Neuronal stem cell (in vitro differentiated cells): ENCODE measurements around the gene AUTS2.

Experiments
- DNase-seq: peaks from one replicate; pipeline ENCODE4 v3.0.0-alpha.2; 2013; ENCODE audit warnings: low spot score
- H2AFZ ChIP-seq: one replicate; pipeline ENCODE4 v1.6.1; 2013; ENCODE audit warnings: mild to moderate bottlenecking, low read length, inconsistent platforms
- H2AK5ac ChIP-seq: 2 replicates; pipeline ENCODE4 v1.6.1; 2013; ENCODE audit warnings: low read depth, mild to moderate bottlenecking, inconsistent platforms, low read length, moderate library complexity, mixed read lengths
- H2BK120ac ChIP-seq: 2 replicates; pipeline ENCODE4 v1.6.1; 2013; ENCODE audit warnings: low read depth, mild to moderate bottlenecking, inconsistent platforms, low read length, moderate library complexity, mixed read lengths
- H2BK12ac ChIP-seq: one replicate; pipeline ENCODE4 v1.6.1; 2013; ENCODE audit warnings: low read length, inconsistent platforms
- H2BK15ac ChIP-seq: 2 replicates; pipeline ENCODE4 v1.6.1; 2013; ENCODE audit warnings: mild to moderate bottlenecking, low read length, inconsistent platforms, mixed read lengths
- H2BK5ac ChIP-seq: one replicate; pipeline ENCODE4 v1.6.1; 2013; ENCODE audit warnings: inconsistent platforms, mild to moderate bottlenecking, low read length, moderate library complexity
- H3K14ac ChIP-seq: one replicate; pipeline ENCODE4 v1.6.1; 2013; ENCODE audit warnings: low read length, inconsistent platforms
- H3K18ac ChIP-seq: 2 replicates; pipeline ENCODE4 v1.6.1; 2013; ENCODE audit warnings: low read length, inconsistent platforms
- H3K23ac ChIP-seq: 2 replicates; pipeline ENCODE4 v1.6.1; 2013; ENCODE audit warnings: low read depth, mild to moderate bottlenecking, mixed read lengths, low read length, inconsistent platforms; ENCODE audit not compliant: poor library complexity
- H3K27ac ChIP-seq: replicated peaks from 3 replicates; pipeline ENCODE4 v1.5.1; 2013; ENCODE audit warnings: low read length, inconsistent platforms
- H3K27me3 ChIP-seq, 3 experiments: 2 replicates each; pipeline ENCODE4 v1.6.1; 2013; ENCODE audit warnings: low read length in 3 of 3, mild to moderate bottlenecking in 2 of 3, inconsistent platforms in 1 of 3, low read depth in 1 of 3, mixed read lengths in 1 of 3, moderate library complexity in 1 of 3; ENCODE audit not compliant: control insufficient read depth in 3 of 3, insufficient read depth in 3 of 3
- H3K36me3 ChIP-seq, 2 donors: replicated peaks in 1 of 2; 2 replicates each; pipeline ENCODE4 v1.6.1; 2013; ENCODE audit warnings: low read length in 2 of 2; ENCODE audit not compliant: control insufficient read depth in 2 of 2, insufficient read depth in 2 of 2
- H3K4ac ChIP-seq: 2 replicates; pipeline ENCODE4 v1.6.1; 2013; ENCODE audit warnings: inconsistent platforms, mild to moderate bottlenecking, low read length, moderate library complexity
- H3K4me1 ChIP-seq, 2 donors: 1 replicate in 1 of 2; 2 replicates in 1 of 2; pipeline ENCODE4 v1.6.1; 2013; ENCODE audit warnings: low read length in 2 of 2, low read depth in 1 of 2; ENCODE audit not compliant: control insufficient read depth in 2 of 2, insufficient read depth in 1 of 2
- H3K4me2 ChIP-seq: one replicate; pipeline ENCODE4 v1.6.1; 2013; ENCODE audit warnings: mild to moderate bottlenecking, low read length, inconsistent platforms; ENCODE audit not compliant: insufficient read depth, poor library complexity, severe bottlenecking
- H3K4me3 ChIP-seq, 2 donors: 2 replicates each; pipeline ENCODE4 v1.5.1; 2013; ENCODE audit warnings: low read length in 2 of 2, mild to moderate bottlenecking in 2 of 2, inconsistent platforms in 1 of 2, moderate library complexity in 1 of 2
- H3K79me1 ChIP-seq: one replicate; pipeline ENCODE4 v1.6.1; 2013; ENCODE audit warnings: low read depth, mild to moderate bottlenecking, inconsistent platforms, low read length, moderate library complexity
- H3K9ac ChIP-seq: one replicate; pipeline ENCODE4 v1.6.1; 2013; ENCODE audit warnings: mild to moderate bottlenecking, low read depth, low read length, inconsistent platforms; ENCODE audit not compliant: poor library complexity
- H3K9me3 ChIP-seq, 2 donors: replicated peaks in 1 of 2; 2 replicates each; pipeline versions ENCODE3 to v1.6.1; 2013; ENCODE audit warnings: low read length in 2 of 2, mild to moderate bottlenecking in 2 of 2, inconsistent platforms in 1 of 2, low read depth in 1 of 2, mixed read lengths in 1 of 2, moderate library complexity in 1 of 2; ENCODE audit not compliant: control insufficient read depth in 2 of 2, insufficient read depth in 1 of 2
- H4K8ac ChIP-seq: one replicate; pipeline ENCODE4 v1.6.1; 2013; ENCODE audit warnings: low read depth, mild to moderate bottlenecking, inconsistent platforms, low read length, moderate library complexity
- H4K91ac ChIP-seq: one replicate; pipeline ENCODE4 v1.6.1; 2013; ENCODE audit warnings: low read length, low read depth, mild to moderate bottlenecking, inconsistent platforms; ENCODE audit not compliant: poor library complexity
- WGBS, 2 donors: extraction: QIAGEN DNeasy Blood & Tissue Kit; methylation state at CpG; one replicate each; pipeline ENCODE4 v1.1.7; 2013; ENCODE audit warnings: missing lambda C conversion rate in 2 of 2, mixed read lengths in 1 of 2; ENCODE audit not compliant: insufficient read length in 2 of 2, insufficient replicate concordance in 1 of 2; ENCODE audit errors: extremely low coverage in 2 of 2; 5-methylcytosine and 5-hydroxymethylcytosine counted together

AUTS2 gene

GRCh38 chr7:69801729-69802682 lies 203.7 kb downstream of the AUTS2 start:
- no peak overlapping the region for H2BK12ac ChIP-seq
- peaks cover 0 to 7% of the 10 kb centered on the region in 2 donors for H3K4me1 ChIP-seq
- H3K14ac ChIP-seq, result no peak overlapping the region
- H3K4ac ChIP-seq, result no peak overlapping the region
- no peak overlapping the region for H2BK5ac ChIP-seq
- DNase-seq, result no peak
- no peak overlapping the region for H3K18ac ChIP-seq
- H3K23ac ChIP-seq, result no peak overlapping the region
- no peak overlapping the region for H2AFZ ChIP-seq
- H2BK15ac ChIP-seq, result no peak overlapping the region
- no CpG with 5 or more reads among the region's 5 CpGs for WGBS, 2 donors
- no peak overlapping the region for H3K27ac ChIP-seq
- no peaks in the 10 kb centered on the region for H3K9me3 ChIP-seq
- H3K27me3 ChIP-seq, result no peaks in the 10 kb centered on the region
- H3K79me1 ChIP-seq, result no peaks in the 10 kb centered on the region
- no peak overlapping the region for H2AK5ac ChIP-seq
- H3K4me2 ChIP-seq, result no peak overlapping the region
- no peak overlapping the region for H3K4me3 ChIP-seq
- H4K8ac ChIP-seq, result no peak overlapping the region
- no peak overlapping the region for H4K91ac ChIP-seq
- no peaks in the 10 kb centered on the region for H3K36me3 ChIP-seq
- no peak overlapping the region for H3K9ac ChIP-seq
- H2BK120ac ChIP-seq, result no peak overlapping the region

- no peaks in the 10 kb centered on the region for H3K36me3 ChIP-seq
- no peak overlapping the region for H3K4ac ChIP-seq
- H2AFZ ChIP-seq, result no peak overlapping the region
- H2BK12ac ChIP-seq, result no peak overlapping the region
- no peak overlapping the region for H3K27ac ChIP-seq
- no peak overlapping the region for H4K91ac ChIP-seq
- WGBS, 2 donors, result no CpG with 5 or more reads among the region's 5 CpGs
- H4K8ac ChIP-seq, result no peak overlapping the region
- no peak overlapping the region for H3K23ac ChIP-seq
- H2BK120ac ChIP-seq, result no peak overlapping the region
- no peak overlapping the region for H3K18ac ChIP-seq
- no peak overlapping the region for H3K14ac ChIP-seq
- no peak overlapping the region for H3K4me2 ChIP-seq
- peaks cover 0 to 7% of the 10 kb centered on the region in 2 donors for H3K4me1 ChIP-seq
- H3K9ac ChIP-seq, result no peak overlapping the region
- no peak overlapping the region for H2BK15ac ChIP-seq
- no peaks in the 10 kb centered on the region for H3K27me3 ChIP-seq
- H2BK5ac ChIP-seq, result no peak overlapping the region
- DNase-seq, result no peak
- no peaks in the 10 kb centered on the region for H3K79me1 ChIP-seq
- no peak overlapping the region for H2AK5ac ChIP-seq
- no peak overlapping the region for H3K4me3 ChIP-seq
- no peaks in the 10 kb centered on the region for H3K9me3 ChIP-seq
These were observed 205.6 kb downstream of the AUTS2 start for GRCh38 chr7:69803699-69804516.

- DNase-seq, result no peak
- WGBS, 2 donors, result no CpG with 5 or more reads among the region's 2 CpGs
These were observed 206.7 kb downstream of the AUTS2 start for GRCh38 chr7:69804962-69805361.

GRCh38 chr7:69808391-69808790 lies 210.1 kb downstream of the AUTS2 start:
- Histone ChIP-seq H3K36me3 (no peaks in the 10 kb centered on the region), H4K8ac (no peak overlapping the region), H3K18ac (no peak overlapping the region), H3K4me2 (no peak overlapping the region), H2BK15ac (no peak overlapping the region), H3K4me3 (no peak overlapping the region), H2BK120ac (no peak overlapping the region), H3K27me3 (no peaks in the 10 kb centered on the region), H2AFZ (no peak overlapping the region), H3K9ac (no peak overlapping the region), H3K79me1 (no peaks in the 10 kb centered on the region), H2BK12ac (no peak overlapping the region), H3K9me3 (no peaks in the 10 kb centered on the region), H2AK5ac (no peak overlapping the region), H4K91ac (no peak overlapping the region), H3K27ac (no peak overlapping the region), H3K23ac (no peak overlapping the region), H3K4me1 (peaks cover 0 to 4% of the 10 kb centered on the region in 2 donors), H2BK5ac (no peak overlapping the region), H3K14ac (no peak overlapping the region), H3K4ac (no peak overlapping the region)
- WGBS, 2 donors, result no CpG with 5 or more reads among the region's 1 CpG
- no peak for DNase-seq

More at GRCh38 chr7:69804962-69805361, 206.7 kb downstream of the AUTS2 start:
- no peak overlapping the region for H4K91ac ChIP-seq
- H3K4me1 ChIP-seq, result peaks cover 0 to 7% of the 10 kb centered on the region in 2 donors
- no peak overlapping the region for H3K4ac ChIP-seq
- H3K23ac ChIP-seq, result no peak overlapping the region
- H2BK120ac ChIP-seq, result no peak overlapping the region
- no peak overlapping the region for H2AK5ac ChIP-seq
- no peaks in the 10 kb centered on the region for H3K36me3 ChIP-seq
- no peak overlapping the region for H3K14ac ChIP-seq
- no peak overlapping the region for H2BK5ac ChIP-seq
- H3K4me3 ChIP-seq, result no peak overlapping the region
- no peaks in the 10 kb centered on the region for H3K9me3 ChIP-seq
- H2AFZ ChIP-seq, result no peak overlapping the region
- H3K9ac ChIP-seq, result no peak overlapping the region
- H2BK12ac ChIP-seq, result no peak overlapping the region
- H3K4me2 ChIP-seq, result no peak overlapping the region
- H4K8ac ChIP-seq, result no peak overlapping the region
- H3K18ac ChIP-seq, result no peak overlapping the region
- no peaks in the 10 kb centered on the region for H3K79me1 ChIP-seq
- no peak overlapping the region for H3K27ac ChIP-seq
- H3K27me3 ChIP-seq, result no peaks in the 10 kb centered on the region
- H2BK15ac ChIP-seq, result no peak overlapping the region
